ENCODE measurements around the gene KRT14. TPM values are rescaled to one million over a fixed set of nuclear protein-coding genes. Genes with fewer than 3 reads are reported as not detected.

The KRT14 gene
- polyA plus RNA-seq, 3 donors, result not detected

DNA sequence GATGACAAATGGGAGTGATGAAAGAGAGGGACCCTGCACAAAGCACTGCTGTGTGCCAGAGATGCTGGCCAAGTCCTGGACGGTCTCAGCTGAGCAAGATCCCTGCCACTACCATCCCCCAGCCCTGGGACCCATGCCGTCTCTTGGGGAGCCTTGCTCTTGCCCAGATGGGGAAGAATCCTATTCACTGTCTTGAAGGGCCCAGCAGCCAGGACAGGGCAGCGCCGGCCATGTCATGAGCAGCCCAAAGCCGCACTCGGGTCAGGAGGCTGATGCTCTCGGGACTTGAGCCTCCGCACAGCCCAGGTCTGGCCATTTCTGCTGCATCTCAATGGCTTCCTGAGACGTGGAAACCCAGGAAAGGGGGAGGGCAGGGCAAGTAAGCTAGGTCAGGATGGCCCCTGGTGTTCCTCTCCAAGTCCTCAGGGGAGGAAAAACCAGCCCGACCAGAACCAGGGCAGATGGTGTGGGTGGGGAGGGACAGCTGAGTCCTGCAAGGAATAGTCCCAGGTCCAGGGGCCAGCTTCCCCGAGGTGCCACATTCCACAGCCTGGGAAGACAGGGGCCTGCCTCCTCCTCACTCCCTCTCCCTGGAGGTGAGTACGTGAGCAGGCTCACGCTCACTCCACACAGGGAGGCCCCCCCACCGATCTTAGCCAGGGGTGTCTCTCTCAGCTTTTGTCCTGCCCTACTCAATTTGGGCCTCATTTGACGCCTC, 50.8 kb downstream of the KRT14 start:
- WGBS (ENCODE audit: insufficient coverage), result 77% methylated on average over 13 of the region's 15 CpGs
- no peak overlapping the region for H3K27ac Mint-ChIP-seq
- H3K9me3 Mint-ChIP-seq, result peaks cover 0 to 2% (median 0%) of the 10 kb centered on the region in 7 donors
- H3K4me3 Mint-ChIP-seq, result no peak overlapping the region
- Histone ChIP-seq H2AFZ (ENCODE audit: insufficient read depth, low read depth, low read length, poor library complexity, severe bottlenecking) (no peak overlapping the region), H3K9ac (ENCODE audit: insufficient read depth, low read length, poor library complexity, severe bottlenecking) (no peak overlapping the region), H3K27ac (ENCODE audit: low read depth in 1 of 2, low read length in 2 of 2) (no peak overlapping the region), H3K9me3 (replicated peaks in 1 of 2; ENCODE audit: control insufficient read depth in 1 of 2, insufficient read depth in 1 of 2, low read length in 2 of 2) (no peaks in the 10 kb centered on the region), H3K4me1 (ENCODE audit: control insufficient read depth in 1 of 2, insufficient read depth in 2 of 2, low read length in 2 of 2) (no peaks in the 10 kb centered on the region), H3K4me3 (replicated peaks in 1 of 3; ENCODE audit: low read depth in 2 of 3, low read length in 3 of 3) (no peak overlapping the region), H4K20me1 (ENCODE audit: insufficient read depth, low read length) (no peaks in the 10 kb centered on the region), H3K27me3 (ENCODE audit: control insufficient read depth in 2 of 2, insufficient read depth in 2 of 2, low read length in 2 of 2) (peaks cover 3 to 14% of the 10 kb centered on the region in 2 donors), H3K4me2 (replicated peaks; ENCODE audit: extremely low read depth, low read length, poor library complexity, severe bottlenecking) (no peak overlapping the region), H3K79me2 (ENCODE audit: insufficient read depth, low read length) (no peaks in the 10 kb centered on the region), H3K36me3 (replicated peaks in 1 of 2; ENCODE audit: control insufficient read depth in 1 of 2, insufficient read depth in 2 of 2, low read length in 2 of 2) (no peaks in the 10 kb centered on the region)
- no peaks in the 10 kb centered on the region for H3K4me1 Mint-ChIP-seq
- H3K27me3 Mint-ChIP-seq (ENCODE audit: low read depth in 3 of 3), result peaks cover 20 to 50% (median 34%) of the 10 kb centered on the region in 3 donors
- TF ChIP-seq, protein P1, sequence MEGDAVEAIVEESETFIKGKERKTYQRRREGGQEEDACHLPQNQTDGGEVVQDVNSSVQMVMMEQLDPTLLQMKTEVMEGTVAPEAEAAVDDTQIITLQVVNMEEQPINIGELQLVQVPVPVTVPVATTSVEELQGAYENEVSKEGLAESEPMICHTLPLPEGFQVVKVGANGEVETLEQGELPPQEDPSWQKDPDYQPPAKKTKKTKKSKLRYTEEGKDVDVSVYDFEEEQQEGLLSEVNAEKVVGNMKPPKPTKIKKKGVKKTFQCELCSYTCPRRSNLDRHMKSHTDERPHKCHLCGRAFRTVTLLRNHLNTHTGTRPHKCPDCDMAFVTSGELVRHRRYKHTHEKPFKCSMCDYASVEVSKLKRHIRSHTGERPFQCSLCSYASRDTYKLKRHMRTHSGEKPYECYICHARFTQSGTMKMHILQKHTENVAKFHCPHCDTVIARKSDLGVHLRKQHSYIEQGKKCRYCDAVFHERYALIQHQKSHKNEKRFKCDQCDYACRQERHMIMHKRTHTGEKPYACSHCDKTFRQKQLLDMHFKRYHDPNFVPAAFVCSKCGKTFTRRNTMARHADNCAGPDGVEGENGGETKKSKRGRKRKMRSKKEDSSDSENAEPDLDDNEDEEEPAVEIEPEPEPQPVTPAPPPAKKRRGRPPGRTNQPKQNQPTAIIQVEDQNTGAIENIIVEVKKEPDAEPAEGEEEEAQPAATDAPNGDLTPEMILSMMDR (IDR thresholded peaks at IDR 0.05), result no peak
- no peak for DNase-seq
- intact Hi-C loops (cut with micrococcal nuclease), result no loop called here
- no peaks in the 10 kb centered on the region for H3K36me3 Mint-ChIP-seq

DNA sequence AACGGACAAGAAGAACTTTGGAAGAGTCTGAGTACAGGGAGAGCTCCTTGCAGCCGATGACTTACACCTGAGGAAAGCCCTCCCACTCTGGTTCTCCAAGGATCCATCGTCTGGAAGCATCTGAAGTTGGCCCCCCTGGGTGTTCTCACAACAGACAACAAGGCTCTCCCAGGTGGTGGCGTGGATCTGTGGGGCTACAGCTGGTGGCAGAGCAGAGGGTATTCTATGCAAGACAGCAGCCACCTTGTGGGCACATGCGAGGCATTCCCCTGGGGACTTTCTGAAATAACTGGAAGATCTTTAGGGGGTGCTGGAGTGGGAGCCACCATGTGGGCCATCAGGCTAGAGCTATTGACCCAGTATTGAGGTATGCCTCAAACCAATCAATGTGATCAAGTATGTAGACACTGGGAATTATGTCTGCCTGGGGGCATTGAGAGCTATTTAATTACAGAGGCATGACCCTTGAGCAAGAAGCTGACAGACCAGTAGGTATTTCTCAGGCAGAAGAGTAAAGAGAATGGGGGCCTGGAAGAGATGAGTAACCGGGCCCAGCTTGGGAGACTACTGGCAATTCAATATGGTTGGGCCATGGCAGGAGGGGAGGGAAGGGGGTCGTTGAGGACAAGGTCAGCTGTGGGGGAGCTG, 51.7 kb downstream of the KRT14 start:
- peaks cover 0 to 2% (median 0%) of the 10 kb centered on the region in 7 donors for H3K9me3 Mint-ChIP-seq
- WGBS (ENCODE audit: insufficient coverage), result 80% methylated on average over 5 of the region's 7 CpGs

More for the DNA sequence above, 51.7 kb downstream of the KRT14 start:
- H3K27me3 Mint-ChIP-seq (ENCODE audit: low read depth in 3 of 3), result peaks cover 24 to 58% (median 41%) of the 10 kb centered on the region in 3 donors
- H3K4me1 Mint-ChIP-seq, result no peaks in the 10 kb centered on the region
- Histone ChIP-seq H3K79me2 (ENCODE audit: insufficient read depth, low read length) (no peaks in the 10 kb centered on the region), H2AFZ (ENCODE audit: insufficient read depth, low read depth, low read length, poor library complexity, severe bottlenecking) (no peak overlapping the region), H3K9ac (ENCODE audit: insufficient read depth, low read length, poor library complexity, severe bottlenecking) (no peak overlapping the region), H3K36me3 (replicated peaks in 1 of 2; ENCODE audit: control insufficient read depth in 1 of 2, insufficient read depth in 2 of 2, low read length in 2 of 2) (no peaks in the 10 kb centered on the region), H3K4me1 (ENCODE audit: control insufficient read depth in 1 of 2, insufficient read depth in 2 of 2, low read length in 2 of 2) (no peaks in the 10 kb centered on the region), H3K27ac (ENCODE audit: low read depth in 1 of 2, low read length in 2 of 2) (no peak overlapping the region), H3K27me3 (ENCODE audit: control insufficient read depth in 2 of 2, insufficient read depth in 2 of 2, low read length in 2 of 2) (peaks cover 10 to 23% of the 10 kb centered on the region in 2 donors), H4K20me1 (ENCODE audit: insufficient read depth, low read length) (no peaks in the 10 kb centered on the region), H3K4me3 (replicated peaks in 1 of 3; ENCODE audit: low read depth in 2 of 3, low read length in 3 of 3) (no peak overlapping the region), H3K4me2 (replicated peaks; ENCODE audit: extremely low read depth, low read length, poor library complexity, severe bottlenecking) (no peak overlapping the region), H3K9me3 (replicated peaks in 1 of 2; ENCODE audit: control insufficient read depth in 1 of 2, insufficient read depth in 1 of 2, low read length in 2 of 2) (no peaks in the 10 kb centered on the region)
- H3K4me3 Mint-ChIP-seq, result peak overlapping the region in 1 of 2 donors; percentile 21
- H3K36me3 Mint-ChIP-seq, result no peaks in the 10 kb centered on the region
- peak overlapping the region in 1 of 7 donors; percentile 0 for H3K27ac Mint-ChIP-seq
- intact Hi-C loops (cut with micrococcal nuclease), result no loop called here
- no peak for DNase-seq
- TF ChIP-seq, protein P1 (IDR thresholded peaks at IDR 0.05), result no peak
